Ascending aorta (tissue), 2 donors: ENCODE measurements around the gene DST. TPM values are rescaled to one million over a fixed set of nuclear protein-coding genes. Genes with fewer than 3 reads are reported as not detected.
A peak's percentile ranks its signal among the peaks of the same experiment; 100 is the strongest.

ENCODE experiments used
- DNase-seq, 2 donors: peaks; one replicate each; pipeline ENCODE4 v3.0.0-alpha.2; 2019; ENCODE audit warnings: low spot score in 2 of 2
- H3K27ac ChIP-seq, 2 donors: fragments of 200-600 bp; sonication (generic); one replicate each; pipeline ENCODE4 v1.5.1; 2016 to 2017; ENCODE audit warnings: mild to moderate bottlenecking in 1 of 2
- H3K27me3 ChIP-seq: fragments of 200-600 bp; sonication (generic); one replicate; pipeline ENCODE4 v1.5.1; 2017
- H3K36me3 ChIP-seq, 2 donors: fragments of 200-600 bp; sonication (generic); one replicate each; pipeline ENCODE4 v1.5.1; 2016
- H3K4me1 ChIP-seq, 2 donors: fragments of 200-600 bp; sonication (generic); one replicate each; pipeline ENCODE4 v1.5.1; 2016 to 2017; ENCODE audit warnings: mild to moderate bottlenecking in 1 of 2
- H3K4me3 ChIP-seq, 2 donors: fragments of 200-600 bp; sonication (generic); one replicate each; pipeline ENCODE4 v1.5.1; 2016 to 2017; ENCODE audit warnings: mild to moderate bottlenecking in 1 of 2
- H3K9me3 ChIP-seq, 2 donors: fragments of 200-600 bp; sonication (generic); one replicate each; pipeline ENCODE4 v1.5.1; 2016
- intact Hi-C: fragments of 100-400 bp; cut with DNase I; formaldehyde crosslinking; loops from one replicate; pipeline ENCODE4 v1.15.1; 2023
- total RNA-seq: library from RNA; depleted of rRNA; stranded (reverse); fragments of >200 nt; gene quantifications from one replicate; pipeline ENCODE4 v1.1.0, GENCODE V29; 2016
- TF ChIP-seq, protein P1 (sequence below), 3 experiments: fragments of 200-600 bp in 2 of 3; fragments of 450-650 bp in 1 of 3; sonication (generic) in 2 of 3; IDR thresholded peaks; one replicate each; pipeline ENCODE4 v1.5.1; 2016 to 2019; ENCODE audit warnings: antibody characterized with exemption in 3 of 3, mild to moderate bottlenecking in 1 of 3, moderate library complexity in 1 of 3

DST gene
- total RNA-seq, 1 donor from 2014 or later: 223 TPM

DNA sequence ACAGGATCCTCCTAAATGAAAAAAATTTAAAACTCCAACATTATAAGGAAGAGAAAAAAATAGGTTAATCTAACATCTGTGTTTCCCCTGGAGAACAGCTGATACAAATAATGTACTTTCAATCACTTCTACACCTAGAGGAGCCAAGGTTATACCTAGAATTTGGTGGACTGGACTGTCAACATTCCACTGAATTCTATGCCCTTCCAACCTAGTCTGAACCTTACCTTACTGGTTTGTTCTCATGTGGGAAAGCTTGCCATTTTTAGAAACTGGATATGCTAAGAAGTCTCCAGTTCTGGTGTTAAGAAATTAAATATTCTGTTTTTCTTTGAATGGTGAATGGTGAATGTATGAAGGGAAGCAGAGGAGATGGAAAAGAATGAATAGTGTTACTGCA is 162.4 kb downstream of the DST start:
- TF ChIP-seq, protein P1, sequence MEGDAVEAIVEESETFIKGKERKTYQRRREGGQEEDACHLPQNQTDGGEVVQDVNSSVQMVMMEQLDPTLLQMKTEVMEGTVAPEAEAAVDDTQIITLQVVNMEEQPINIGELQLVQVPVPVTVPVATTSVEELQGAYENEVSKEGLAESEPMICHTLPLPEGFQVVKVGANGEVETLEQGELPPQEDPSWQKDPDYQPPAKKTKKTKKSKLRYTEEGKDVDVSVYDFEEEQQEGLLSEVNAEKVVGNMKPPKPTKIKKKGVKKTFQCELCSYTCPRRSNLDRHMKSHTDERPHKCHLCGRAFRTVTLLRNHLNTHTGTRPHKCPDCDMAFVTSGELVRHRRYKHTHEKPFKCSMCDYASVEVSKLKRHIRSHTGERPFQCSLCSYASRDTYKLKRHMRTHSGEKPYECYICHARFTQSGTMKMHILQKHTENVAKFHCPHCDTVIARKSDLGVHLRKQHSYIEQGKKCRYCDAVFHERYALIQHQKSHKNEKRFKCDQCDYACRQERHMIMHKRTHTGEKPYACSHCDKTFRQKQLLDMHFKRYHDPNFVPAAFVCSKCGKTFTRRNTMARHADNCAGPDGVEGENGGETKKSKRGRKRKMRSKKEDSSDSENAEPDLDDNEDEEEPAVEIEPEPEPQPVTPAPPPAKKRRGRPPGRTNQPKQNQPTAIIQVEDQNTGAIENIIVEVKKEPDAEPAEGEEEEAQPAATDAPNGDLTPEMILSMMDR (IDR thresholded peaks at IDR 0.05): no peak
- intact Hi-C loops: loop anchor here (5.0 kb wide), 1 partner anchor 108 kb away; no protein-coding TSS in a partner anchor
- peaks cover 0 to 12% of the 10 kb centered on the region in 2 donors for H3K4me1 ChIP-seq

GRCh38 chr6:56479381-56479780 is 163.3 kb downstream of the DST start:
- DNase-seq: no peak
- peaks cover 0 to 7% of the 10 kb centered on the region in 2 donors for H3K4me1 ChIP-seq
- peaks cover 59 to 73% of the 10 kb centered on the region in 2 donors for H3K36me3 ChIP-seq
- H3K27ac ChIP-seq: no peak overlapping the region
- no peaks in the 10 kb centered on the region for H3K27me3 ChIP-seq
- TF ChIP-seq, protein P1 (IDR thresholded peaks at IDR 0.05): no peak
- H3K4me3 ChIP-seq: no peak overlapping the region
- intact Hi-C loops: no loop called here
- H3K9me3 ChIP-seq: no peaks in the 10 kb centered on the region

More for the DNA sequence above, 162.4 kb downstream of the DST start:
- Histone ChIP-seq H3K27ac (no peak overlapping the region), H3K36me3 (peaks cover 56 to 76% of the 10 kb centered on the region in 2 donors), H3K27me3 (no peaks in the 10 kb centered on the region), H3K9me3 (no peaks in the 10 kb centered on the region), H3K4me3 (no peak overlapping the region)
- DNase-seq: no peak

- TF ChIP-seq, protein P1 (IDR thresholded peaks at IDR 0.05): no peak
- Histone ChIP-seq H3K27ac (no peak overlapping the region), H3K4me1 (peaks cover 0 to 4% of the 10 kb centered on the region in 2 donors), H3K9me3 (no peaks in the 10 kb centered on the region), H3K36me3 (peaks cover 71 to 85% of the 10 kb centered on the region in 2 donors), H3K4me3 (no peak overlapping the region), H3K27me3 (no peaks in the 10 kb centered on the region)
- intact Hi-C loops: no loop called here
- DNase-seq: no peak
These were observed 164.5 kb downstream of the DST start for GRCh38 chr6:56478202-56478601.

DNA sequence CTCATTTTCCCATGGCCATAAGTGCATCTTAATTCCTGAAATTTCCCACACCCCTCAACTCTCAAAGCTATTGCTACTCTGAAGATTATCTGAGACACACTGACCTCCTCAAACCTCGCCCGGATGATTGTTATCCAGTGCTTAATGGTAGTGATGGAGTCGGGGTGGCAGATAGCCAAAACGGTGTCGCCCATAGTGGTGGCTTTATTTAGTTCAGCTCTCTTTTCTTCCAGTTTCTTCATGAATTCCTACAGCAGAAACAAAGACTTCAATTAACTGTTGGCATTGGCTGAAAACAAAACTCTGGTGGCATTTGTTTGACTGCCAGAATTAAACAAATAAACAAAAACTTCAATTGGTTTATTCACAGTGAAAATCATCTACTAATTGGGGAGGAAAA is 165.4 kb downstream of the DST start:
- Histone ChIP-seq H3K4me1 (peaks cover 0 to 4% of the 10 kb centered on the region in 2 donors), H3K9me3 (no peaks in the 10 kb centered on the region), H3K27ac (no peak overlapping the region), H3K36me3 (peaks cover 75 to 89% of the 10 kb centered on the region in 2 donors), H3K27me3 (no peaks in the 10 kb centered on the region), H3K4me3 (no peak overlapping the region)
- no peak for DNase-seq
- intact Hi-C loops: no loop called here
- TF ChIP-seq, protein P1 (IDR thresholded peaks at IDR 0.05): no peak

DNA sequence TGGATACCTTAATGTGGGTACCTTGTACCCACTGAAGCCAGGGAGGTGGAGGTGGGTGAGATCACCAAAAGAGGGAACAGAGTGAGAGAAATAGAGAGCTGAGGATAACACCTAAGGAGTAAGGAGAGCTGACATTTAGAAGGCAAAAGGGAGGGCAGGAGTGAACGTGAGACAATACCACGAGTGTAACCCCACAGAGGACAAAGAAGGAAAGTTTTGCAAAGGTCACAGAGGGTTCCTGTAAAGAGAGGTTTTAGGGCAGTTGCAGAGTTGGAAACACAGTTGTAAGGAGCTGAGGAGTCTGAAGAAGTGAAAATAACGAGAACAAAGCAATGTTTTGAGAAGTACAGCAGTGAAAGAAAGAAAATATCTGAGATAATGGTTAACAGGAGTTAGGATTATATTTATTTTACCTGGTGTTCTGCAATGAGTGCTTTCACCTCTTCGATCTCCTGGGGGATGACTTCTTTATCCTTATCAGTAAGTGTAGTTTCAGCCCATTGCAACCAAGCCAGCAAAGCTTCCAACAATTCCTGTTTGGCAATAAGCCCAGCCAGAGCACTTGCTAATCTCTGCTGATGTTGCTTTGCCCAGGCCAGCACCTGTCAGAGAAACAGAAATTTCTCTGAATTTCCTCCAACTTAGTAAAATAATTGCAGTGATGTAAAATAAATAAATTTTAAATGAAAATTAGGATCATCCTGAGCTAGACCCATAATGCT is 166.8 kb downstream of the DST start:
- peak overlapping the region in 1 of 2 donors; percentile 22 for H3K27ac ChIP-seq
- H3K4me1 ChIP-seq: peaks cover 0 to 4% of the 10 kb centered on the region in 2 donors
- no peak for DNase-seq
- H3K9me3 ChIP-seq: no peaks in the 10 kb centered on the region
- H3K4me3 ChIP-seq: no peak overlapping the region
- TF ChIP-seq, protein P1 (IDR thresholded peaks at IDR 0.05): no peak
- intact Hi-C loops: no loop called here
- peaks cover 71 to 89% of the 10 kb centered on the region in 2 donors for H3K36me3 ChIP-seq
- H3K27me3 ChIP-seq: no peaks in the 10 kb centered on the region
